Spleen (tissue), 3 donors: ENCODE measurements around the gene ALKBH3.

Source experiments
- POLR2A ChIP-seq, 3 donors: fragments of 450-650 bp; IDR thresholded peaks; one replicate each; pipeline ENCODE4 v1.5.1; 2017; ENCODE audit warnings: antibody characterized with exemption in 3 of 3, mild to moderate bottlenecking in 1 of 3
- POLR2AphosphoS5 ChIP-seq, 3 donors: sonication (generic); formaldehyde crosslinking; IDR thresholded peaks; one replicate each; pipeline ENCODE4 v1.5.1; 2017; ENCODE audit warnings: antibody characterized with exemption in 3 of 3

- TF ChIP-seq POLR2A (IDR thresholded peaks at IDR 0.05) = no peak
- no peak for TF ChIP-seq POLR2AphosphoS5 (IDR thresholded peaks at IDR 0.05)
These were observed 51.0 kb downstream of the ALKBH3 start for GRCh38 chr11:43931717-43932039.
